Epithelial cell of proximal tubule (primary cell): ENCODE data around the gene ST7. TPM values are rescaled to one million over a fixed set of nuclear protein-coding genes. Genes with fewer than 3 reads are reported as not detected.

ENCODE experiments used
- DNase-seq: peaks from one replicate; pipeline ENCODE4 v3.0.0-alpha.2; 2011; ENCODE audit warnings: low read depth
- H3K4me3 ChIP-seq: 2 replicates; pipeline ENCODE4 v1.5.1; 2011; ENCODE audit warnings: low read depth, mild to moderate bottlenecking, low read length
- CTCF ChIP-seq: conservative IDR thresholded peaks from 2 replicates; pipeline ENCODE4 v1.5.1; 2012; ENCODE audit warnings: low read depth, mild to moderate bottlenecking, low read length
- total RNA-seq: library from RNA; depleted of rRNA; stranded (reverse); fragments of >200 nt; gene quantifications from 2 replicates; pipeline ENCODE4 v1.2.3, GENCODE V29; 2015

ST7 gene
- total RNA-seq, 1 donor from 2014 or later: 19.4 TPM

DNA sequence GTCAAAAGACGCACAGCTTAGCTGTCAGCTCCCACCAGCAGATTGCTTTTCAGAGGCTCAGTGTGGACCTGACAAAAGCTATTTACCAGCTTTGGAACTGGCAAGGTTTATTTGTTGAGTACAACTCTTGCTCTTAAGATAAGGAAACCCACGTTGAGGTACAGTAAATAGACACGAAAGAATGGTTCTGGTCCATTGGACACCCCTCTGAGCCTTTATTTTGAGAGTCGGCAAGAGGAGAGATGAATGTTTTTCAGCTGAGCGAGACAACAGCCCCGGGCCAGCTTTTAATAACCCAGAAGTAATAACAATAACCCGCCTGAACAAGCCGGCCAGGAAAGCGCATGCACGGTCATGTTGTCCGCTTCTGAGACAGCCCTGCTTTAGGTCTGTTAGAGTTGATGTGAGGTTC, 320.5 kb downstream of the ST7 start:
- H3K4me3 ChIP-seq: no peak overlapping the region

GRCh38 chr7:117274951-117275350, 321.6 kb downstream of the ST7 start:
- H3K4me3 ChIP-seq: no peak overlapping the region
- no peak for DNase-seq
- no peak for TF ChIP-seq CTCF

More for the DNA sequence above, 320.5 kb downstream of the ST7 start:
- no peak for TF ChIP-seq CTCF
- DNase-seq: no peak

DNA sequence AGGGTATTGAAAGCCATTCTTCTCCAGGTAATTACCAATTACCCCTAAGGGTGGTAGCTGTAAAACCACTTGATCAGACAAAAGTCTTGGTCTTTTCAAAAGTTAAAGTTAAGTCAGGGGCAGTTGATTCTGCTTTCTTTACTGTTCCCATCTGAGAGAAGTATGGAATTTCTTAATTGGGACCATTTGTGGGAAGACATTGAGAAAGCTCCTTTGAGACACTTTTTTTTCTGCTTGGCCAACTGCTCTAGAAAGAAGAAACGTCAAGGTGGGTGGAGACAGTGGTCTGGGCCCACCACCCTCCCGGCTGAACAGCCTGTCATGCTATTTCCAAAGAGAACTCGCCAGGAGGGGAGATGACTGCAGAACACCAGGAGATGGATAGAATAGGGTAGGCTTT, 324.3 kb downstream of the ST7 start:
- H3K4me3 ChIP-seq: no peak overlapping the region
- no peak for TF ChIP-seq CTCF
- no peak for DNase-seq

DNA sequence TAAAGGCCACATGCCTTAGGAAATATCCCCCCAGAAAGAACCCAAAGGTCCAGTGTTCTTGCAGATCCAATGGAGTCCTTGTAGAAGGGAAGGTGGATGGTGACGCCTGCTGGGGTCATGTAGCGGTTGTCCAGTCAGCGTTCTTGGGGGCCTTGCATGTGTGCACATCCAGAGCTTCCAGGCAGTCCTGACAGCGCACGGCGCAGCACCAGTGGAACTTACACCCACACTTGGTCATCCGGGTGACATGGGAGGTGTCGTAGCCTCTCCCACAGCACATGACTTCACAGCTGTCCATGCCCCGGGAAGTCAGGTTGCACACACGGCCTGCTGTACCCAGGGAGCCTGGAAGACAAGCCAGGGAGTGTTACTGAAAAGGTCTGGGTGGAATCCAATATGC, 324.7 kb downstream of the ST7 start:
- H3K4me3 ChIP-seq: no peak overlapping the region
- TF ChIP-seq CTCF: no peak
- DNase-seq: no peak

DNA sequence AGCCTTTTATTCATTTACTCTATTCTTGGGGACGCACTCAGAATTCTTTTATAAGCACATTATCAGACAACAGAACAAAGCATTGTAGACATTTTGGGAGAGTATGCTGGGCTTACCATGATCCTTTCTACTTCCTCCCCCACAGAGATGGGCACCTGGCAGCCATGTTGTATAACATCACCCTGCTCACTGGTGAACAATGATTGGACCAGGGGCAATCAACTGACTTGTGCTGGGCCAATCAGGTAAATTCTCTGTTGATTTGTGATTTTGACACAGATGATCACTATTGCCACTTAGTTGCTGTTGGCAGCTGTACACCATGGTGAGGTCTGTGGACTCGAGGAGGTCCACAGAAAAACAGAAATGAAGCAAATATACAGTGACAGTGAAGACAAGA, 325.9 kb downstream of the ST7 start:
- H3K4me3 ChIP-seq: no peak overlapping the region
- DNase-seq: no peak
- TF ChIP-seq CTCF: no peak

Other genes with a start within 250 kb of the ST7 start
- gene CAPZA2, start 90.9 kb upstream of the ST7 start, total RNA-seq: 89.7 and 111 TPM in 2 replicates